Progenitor cell of endocrine pancreas (in vitro differentiated cells): ENCODE data around the gene HCN2. TPM values are rescaled to one million over a fixed set of nuclear protein-coding genes. Genes with fewer than 3 reads are reported as not detected.

Experiments used
- DNase-seq: peaks from one replicate; pipeline ENCODE4 v3.0.0; 2021; ENCODE audit warnings: low spot score; ENCODE audit not compliant: unreplicated experiment
- H3K27ac Mint-ChIP-seq: 2 replicates; pipeline ENCODE4 v1.8.0; 2021; ENCODE audit warnings: mild to moderate bottlenecking, moderate library complexity, mixed read lengths
- H3K27me3 Mint-ChIP-seq: 2 replicates; pipeline ENCODE4 v1.8.0; 2021; ENCODE audit warnings: mixed read lengths
- H3K36me3 Mint-ChIP-seq: 2 replicates; pipeline ENCODE4 v1.8.0; 2022; ENCODE audit warnings: mixed read lengths; ENCODE audit not compliant: insufficient read depth
- H3K4me1 Mint-ChIP-seq: 2 replicates; pipeline ENCODE4 v1.8.0; 2021; ENCODE audit warnings: low read depth, mixed read lengths
- H3K4me3 Mint-ChIP-seq: 2 replicates; pipeline ENCODE4 v1.8.0; 2021; ENCODE audit warnings: low read depth, mild to moderate bottlenecking, moderate library complexity, mixed read lengths
- H3K9me3 Mint-ChIP-seq: 2 replicates; pipeline ENCODE4 v1.8.0; 2021; ENCODE audit warnings: low read depth, mixed read lengths
- total RNA-seq: library from RNA; stranded (reverse); gene quantifications from 2 replicates; pipeline ENCODE4 v1.2.1, GENCODE V29; 2021
- TF ChIP-seq, protein P1 (sequence below): fragments of 200-600 bp; sonication (generic); IDR thresholded peaks from one replicate; pipeline ENCODE4 v1.5.0; 2021; ENCODE audit warnings: antibody characterized with exemption, mild to moderate bottlenecking; ENCODE audit not compliant: unreplicated experiment

HCN2 gene
- total RNA-seq, 1 donor from 2014 or later: 0.34 TPM

GRCh38 chr19:644789-645188 is 55.1 kb downstream of the HCN2 start:
- no peak for DNase-seq

DNA sequence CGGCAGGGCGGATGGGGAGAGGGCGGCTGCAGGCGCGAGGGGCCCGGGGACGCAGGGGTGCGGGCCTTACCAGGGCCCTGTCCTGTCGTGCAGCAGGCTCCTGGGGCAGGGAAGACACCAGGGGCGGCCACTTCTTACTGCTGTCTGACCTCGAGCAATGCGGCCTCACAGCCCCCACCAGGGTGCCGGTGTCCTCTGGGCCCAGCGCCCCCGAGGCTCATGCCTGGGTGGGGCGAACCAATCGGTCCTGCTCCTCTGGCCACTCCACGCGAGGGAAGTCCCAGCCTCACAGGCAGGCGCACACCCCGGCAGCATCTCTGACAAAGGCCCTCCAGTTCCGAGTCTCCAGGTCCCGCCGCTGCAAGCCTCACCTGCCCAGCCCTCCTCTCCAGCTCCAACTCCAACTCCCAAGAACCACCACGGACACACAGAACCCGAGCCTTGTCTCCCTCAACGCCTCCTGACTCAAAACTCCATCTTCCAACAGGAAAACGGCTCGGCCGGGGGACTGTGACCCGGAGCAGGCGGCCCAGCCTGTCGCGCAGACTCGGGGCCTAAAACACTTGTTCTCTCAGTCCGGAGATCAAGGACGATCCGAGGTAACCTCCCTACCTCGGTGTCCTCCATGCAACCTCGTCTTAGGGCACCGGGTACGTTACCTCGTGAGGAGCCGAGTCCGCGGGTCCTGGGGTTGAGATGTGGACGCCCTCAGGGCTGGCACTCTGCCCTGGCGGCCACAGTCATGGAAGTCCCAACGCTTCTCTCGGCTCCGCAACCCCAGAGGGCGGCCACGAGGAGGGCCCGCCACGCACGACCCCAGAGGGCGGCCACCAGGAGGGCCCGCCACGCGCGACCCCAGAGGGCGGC is 56.5 kb downstream of the HCN2 start:
- Mint-ChIP-seq H3K4me3 (no peak overlapping the region), H3K4me1 (no peaks in the 10 kb centered on the region), H3K36me3 (peaks cover 4% of the 10 kb centered on the region), H3K27me3 (no peaks in the 10 kb centered on the region), H3K27ac (no peak overlapping the region), H3K9me3 (no peaks in the 10 kb centered on the region)
- TF ChIP-seq, protein P1, sequence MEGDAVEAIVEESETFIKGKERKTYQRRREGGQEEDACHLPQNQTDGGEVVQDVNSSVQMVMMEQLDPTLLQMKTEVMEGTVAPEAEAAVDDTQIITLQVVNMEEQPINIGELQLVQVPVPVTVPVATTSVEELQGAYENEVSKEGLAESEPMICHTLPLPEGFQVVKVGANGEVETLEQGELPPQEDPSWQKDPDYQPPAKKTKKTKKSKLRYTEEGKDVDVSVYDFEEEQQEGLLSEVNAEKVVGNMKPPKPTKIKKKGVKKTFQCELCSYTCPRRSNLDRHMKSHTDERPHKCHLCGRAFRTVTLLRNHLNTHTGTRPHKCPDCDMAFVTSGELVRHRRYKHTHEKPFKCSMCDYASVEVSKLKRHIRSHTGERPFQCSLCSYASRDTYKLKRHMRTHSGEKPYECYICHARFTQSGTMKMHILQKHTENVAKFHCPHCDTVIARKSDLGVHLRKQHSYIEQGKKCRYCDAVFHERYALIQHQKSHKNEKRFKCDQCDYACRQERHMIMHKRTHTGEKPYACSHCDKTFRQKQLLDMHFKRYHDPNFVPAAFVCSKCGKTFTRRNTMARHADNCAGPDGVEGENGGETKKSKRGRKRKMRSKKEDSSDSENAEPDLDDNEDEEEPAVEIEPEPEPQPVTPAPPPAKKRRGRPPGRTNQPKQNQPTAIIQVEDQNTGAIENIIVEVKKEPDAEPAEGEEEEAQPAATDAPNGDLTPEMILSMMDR: no peak
- DNase-seq: no peak

More at GRCh38 chr19:644789-645188, 55.1 kb downstream of the HCN2 start:
- Mint-ChIP-seq H3K27me3 (no peaks in the 10 kb centered on the region), H3K9me3 (no peaks in the 10 kb centered on the region), H3K4me3 (no peak overlapping the region), H3K27ac (no peak overlapping the region), H3K4me1 (no peaks in the 10 kb centered on the region), H3K36me3 (peaks cover 4% of the 10 kb centered on the region)
- TF ChIP-seq, protein P1: no peak

DNA sequence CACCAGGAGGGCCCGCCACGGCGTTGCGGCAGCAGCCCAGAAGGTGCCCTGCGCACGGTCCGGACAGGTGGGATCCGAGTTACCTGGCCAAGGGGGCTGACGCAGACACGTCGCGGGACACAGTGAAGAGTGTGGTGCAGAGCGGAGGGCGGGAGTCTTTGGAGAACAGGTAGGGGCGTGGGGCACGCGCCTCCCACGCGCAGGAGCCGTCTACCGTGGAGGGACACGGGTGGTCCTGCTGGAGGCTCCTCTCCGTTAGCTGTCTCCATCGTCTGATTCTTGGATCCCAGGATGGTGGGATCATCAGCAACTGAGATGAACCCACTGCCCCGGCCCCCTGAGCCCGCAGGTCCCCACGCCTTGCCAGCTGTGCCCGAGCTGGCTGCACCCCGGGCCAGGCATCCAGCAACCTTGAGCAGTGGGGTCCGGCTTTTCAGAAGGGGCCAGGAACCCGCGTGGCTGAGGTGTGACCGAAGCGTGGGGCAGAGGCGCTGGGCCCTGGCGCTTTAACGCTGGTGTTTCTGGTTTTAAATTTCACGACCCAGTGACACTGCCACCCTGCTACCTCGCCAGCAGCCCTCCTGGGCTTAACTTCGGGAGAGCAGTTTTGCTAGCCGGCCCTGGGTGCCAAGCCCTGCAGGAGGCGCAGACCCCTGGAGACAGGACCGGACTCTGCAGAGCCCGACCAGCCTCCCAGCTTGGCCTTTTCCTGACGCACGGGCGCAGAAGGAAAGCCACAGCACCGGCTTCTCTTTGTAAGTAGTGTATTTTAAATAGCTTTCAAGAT is 57.3 kb downstream of the HCN2 start:
- Mint-ChIP-seq H3K4me3 (no peak overlapping the region), H3K27ac (no peak overlapping the region), H3K36me3 (peaks cover 4% of the 10 kb centered on the region), H3K27me3 (no peaks in the 10 kb centered on the region), H3K4me1 (no peaks in the 10 kb centered on the region), H3K9me3 (no peaks in the 10 kb centered on the region)
- TF ChIP-seq, protein P1: no peak
- no peak for DNase-seq

DNA sequence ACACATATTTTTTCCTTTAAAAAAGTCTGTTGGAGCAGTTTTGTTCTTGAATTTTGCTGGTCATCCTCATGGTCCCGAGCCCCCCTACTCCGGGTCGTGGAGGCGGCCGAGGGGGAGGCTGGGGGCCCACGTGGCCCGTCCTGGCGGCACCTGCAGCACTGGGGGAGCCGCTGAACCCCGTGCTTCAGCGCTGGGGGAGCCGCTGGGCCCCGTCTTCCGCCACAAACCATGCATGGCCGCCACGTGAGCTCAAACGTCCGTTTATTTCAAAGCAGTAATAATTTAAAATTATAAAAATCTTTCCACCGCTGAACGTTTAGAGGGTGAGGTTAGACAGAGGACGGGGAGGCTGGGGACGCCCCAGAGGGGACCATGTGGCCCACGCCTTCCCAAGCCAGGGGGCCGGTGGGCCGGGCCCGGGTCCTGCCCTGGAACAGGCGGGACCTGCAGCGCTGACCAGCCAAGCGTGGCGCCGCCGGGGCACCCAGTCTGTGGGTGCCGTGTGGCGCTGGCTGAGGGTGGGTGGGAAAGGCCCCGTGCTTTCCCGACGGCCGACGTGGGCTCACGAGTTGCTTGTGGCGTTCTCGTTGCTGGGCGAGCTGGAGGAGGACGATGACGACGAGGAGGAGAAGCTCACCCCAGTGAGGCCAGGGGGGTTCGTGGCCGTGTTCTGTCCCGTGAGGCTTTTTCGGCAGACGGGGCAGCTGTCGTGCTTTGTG is 58.0 kb downstream of the HCN2 start:
- Mint-ChIP-seq H3K27me3 (no peaks in the 10 kb centered on the region), H3K4me1 (no peaks in the 10 kb centered on the region), H3K27ac (no peak overlapping the region), H3K4me3 (no peak overlapping the region), H3K9me3 (no peaks in the 10 kb centered on the region), H3K36me3 (peaks cover 4% of the 10 kb centered on the region)
- DNase-seq: no peak
- TF ChIP-seq, protein P1: no peak

- Mint-ChIP-seq H3K27ac (no peak overlapping the region), H3K4me3 (no peak overlapping the region), H3K4me1 (no peaks in the 10 kb centered on the region), H3K36me3 (peaks cover 4% of the 10 kb centered on the region), H3K9me3 (no peaks in the 10 kb centered on the region), H3K27me3 (no peaks in the 10 kb centered on the region)
- no peak for DNase-seq
- TF ChIP-seq, protein P1: no peak
Measured at GRCh38 chr19:648305-648704, 58.6 kb downstream of the HCN2 start.
